CD4-positive, CD25-positive, alpha-beta regulatory T cell (primary cell): ENCODE data around the gene EMD. TPM values are rescaled to one million over a fixed set of nuclear protein-coding genes. Genes with fewer than 3 reads are reported as not detected.

ENCODE experiments used
- ATAC-seq, 2 donors: fragments of 150-1000 bp; cut with Tn5 transposase; one replicate each; pipeline ENCODE4 v1.10.0; 2021; ENCODE audit warnings: low read depth in 2 of 2, moderate number of reproducible peaks in 2 of 2, moderate library complexity in 1 of 2
- DNase-seq, 3 donors: peaks; one replicate each; pipeline versions ENCODE4 v3.0.0 to v3.0.0-alpha.2; 2012 to 2022; ENCODE audit warnings: mixed read lengths in 1 of 3
- H3K27ac ChIP-seq: one replicate; pipeline ENCODE4 v1.7.0; 2013; ENCODE audit warnings: mild to moderate bottlenecking, low read length; ENCODE audit not compliant: insufficient read depth, poor library complexity, severe bottlenecking
- H3K27me3 ChIP-seq: one replicate; pipeline ENCODE4 v1.7.0; 2013; ENCODE audit warnings: low read length; ENCODE audit not compliant: control insufficient read depth, insufficient read depth
- H3K36me3 ChIP-seq: one replicate; pipeline ENCODE4 v1.7.0; 2013; ENCODE audit warnings: mild to moderate bottlenecking, low read length, moderate library complexity; ENCODE audit not compliant: control insufficient read depth, insufficient read depth
- H3K4me1 ChIP-seq: 2 replicates; pipeline ENCODE4 v1.7.0; 2013; ENCODE audit warnings: mild to moderate bottlenecking, low read length; ENCODE audit not compliant: insufficient read depth, control insufficient read depth, poor library complexity, severe bottlenecking
- H3K4me3 ChIP-seq: one replicate; pipeline ENCODE4 v1.7.0; 2013; ENCODE audit warnings: low read depth, mild to moderate bottlenecking, low read length, moderate library complexity
- H3K9me3 ChIP-seq, 2 experiments: 1 replicate in 1 of 2; 2 replicates in 1 of 2; pipeline ENCODE4 v1.7.0; 2013; ENCODE audit warnings: low read length in 2 of 2, mild to moderate bottlenecking in 1 of 2, moderate library complexity in 1 of 2; ENCODE audit not compliant: control insufficient read depth in 2 of 2
- H3K27ac Mint-ChIP-seq, 3 donors: one replicate each; pipeline ENCODE4 v1.8.0; 2020 to 2022; ENCODE audit warnings: mild to moderate bottlenecking in 3 of 3, mixed read lengths in 3 of 3, moderate library complexity in 2 of 3
- H3K27me3 Mint-ChIP-seq: one replicate; pipeline ENCODE4 v1.8.0; 2022; ENCODE audit warnings: mild to moderate bottlenecking, mixed read lengths
- H3K36me3 Mint-ChIP-seq: one replicate; pipeline ENCODE4 v1.8.0; 2020; ENCODE audit warnings: mixed read lengths
- H3K4me1 Mint-ChIP-seq, 4 donors: one replicate each; pipeline ENCODE4 v1.8.0; 2020 to 2022; ENCODE audit warnings: mixed read lengths in 4 of 4, mild to moderate bottlenecking in 1 of 4
- H3K4me3 Mint-ChIP-seq, 4 donors: one replicate each; pipeline ENCODE4 v1.8.0; 2020 to 2022; ENCODE audit warnings: mild to moderate bottlenecking in 4 of 4, mixed read lengths in 4 of 4, moderate library complexity in 3 of 4
- H3K9me3 Mint-ChIP-seq, 7 donors: one replicate each; pipeline ENCODE4 v1.8.0; 2020 to 2022; ENCODE audit warnings: mixed read lengths in 7 of 7, mild to moderate bottlenecking in 3 of 7, moderate library complexity in 2 of 7
- polyA plus RNA-seq, 4 donors: library from polyadenylated mRNA; unstranded; fragments of 300-500 nt; fragmentation: Illumina TruSeq; gene quantifications; one replicate each; pipeline ENCODE4 v1.2.3, GENCODE V29; 2021
- total RNA-seq: library from RNA; stranded (reverse); gene quantifications from one replicate; pipeline ENCODE4 v1.2.3, GENCODE V29; 2022

The EMD gene
- total and polyA plus RNA-seq, 5 donors from 2014 or later: 31.8 to 133 (median 37.3) TPM

DNA sequence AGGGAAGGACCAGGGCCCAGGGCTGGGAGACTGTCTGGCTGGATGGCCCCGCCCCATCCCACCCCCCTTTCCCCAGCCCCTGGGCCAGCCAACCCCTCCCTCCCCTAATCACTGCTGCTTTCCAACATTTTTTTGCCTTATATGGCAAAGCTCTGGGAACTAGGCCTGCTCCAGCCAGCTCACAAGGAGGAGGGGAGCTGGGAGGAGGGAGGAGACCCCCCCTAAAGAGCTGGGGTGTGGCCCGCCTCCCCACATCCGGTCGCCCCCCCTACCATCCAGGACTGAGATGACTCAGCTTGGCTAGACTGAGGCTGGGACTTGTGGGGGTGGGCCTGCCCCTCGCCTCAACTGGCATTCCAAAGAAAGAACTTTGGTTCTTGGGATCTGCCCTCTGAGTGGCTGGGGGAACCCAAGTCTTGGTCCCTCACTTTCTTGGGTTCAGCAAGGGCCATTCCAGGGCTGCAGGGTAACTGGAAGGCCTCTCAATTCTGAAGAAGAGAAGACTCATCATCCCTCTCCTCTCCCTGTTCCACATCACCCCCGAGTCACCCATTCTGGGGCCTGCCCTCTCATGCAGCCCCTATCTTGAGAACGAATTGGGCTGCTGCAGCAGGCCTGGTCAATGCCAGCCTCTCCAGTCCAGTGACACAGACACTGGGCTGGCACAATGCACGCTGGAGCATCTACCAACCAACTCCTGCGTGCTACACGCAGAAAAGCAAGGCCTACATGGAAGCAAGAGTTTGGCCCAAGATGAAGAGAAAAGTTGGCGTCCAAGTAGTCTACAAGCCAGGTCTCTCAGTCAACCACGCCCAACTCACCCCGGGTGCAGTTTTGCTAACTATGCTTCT, 9.4 kb upstream of the EMD start:
- peak overlapping the region; percentile 95 to 99 (median 98) for H3K27ac Mint-ChIP-seq

DNA sequence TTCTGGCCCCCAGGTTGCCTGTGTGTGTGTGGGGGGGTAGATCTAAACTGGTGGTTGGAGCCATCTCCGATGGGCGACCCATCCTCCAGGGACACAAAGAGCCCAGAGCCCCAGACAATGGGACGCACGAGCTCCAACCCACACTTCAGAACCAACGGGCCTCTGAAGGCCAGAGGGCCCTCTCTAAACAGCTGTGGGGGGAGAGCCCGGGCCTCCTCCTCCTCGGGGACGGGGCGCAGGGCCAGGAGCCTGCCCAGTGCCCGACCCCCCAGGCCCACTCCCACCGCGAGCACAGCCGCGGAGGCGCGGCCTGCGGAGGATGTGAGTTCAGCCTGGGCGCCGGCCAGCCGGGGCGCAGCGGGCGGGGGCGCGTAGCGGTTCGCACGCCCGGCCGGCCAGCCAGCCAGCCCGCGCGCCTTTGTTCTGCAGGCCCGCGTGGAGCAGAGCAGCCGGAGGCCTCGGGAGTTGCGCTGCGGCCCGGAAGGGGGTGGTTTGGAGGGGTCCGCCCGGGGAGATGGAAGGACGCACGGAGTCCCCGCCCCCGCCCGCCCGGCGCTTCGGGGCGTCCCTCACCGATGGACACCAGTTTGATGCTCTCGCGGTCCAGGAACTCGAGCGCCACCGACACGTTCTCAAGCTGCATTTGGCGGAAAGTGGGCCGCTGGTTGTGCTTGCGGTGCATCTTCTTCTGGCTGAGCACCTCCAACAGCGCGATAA, 8.6 kb upstream of the EMD start:
- Histone ChIP-seq H3K27ac (peak overlapping the region; percentile 92), H3K9me3 (no peaks in the 10 kb centered on the region), H3K36me3 (peaks cover 15% of the 10 kb centered on the region), H3K4me1 (peaks cover 66% of the 10 kb centered on the region), H3K4me3 (peak overlapping the region; percentile 91), H3K27me3 (no peaks in the 10 kb centered on the region)
- DNase-seq (no peak), ATAC-seq (no peak)
- Mint-ChIP-seq H3K9me3 (peaks cover 0 to 2% (median 0%) of the 10 kb centered on the region in 7 donors), H3K27ac (peak overlapping the region; percentile 95 to 99 (median 98)), H3K4me3 (peak overlapping the region; percentile 93 to 100 (median 96)), H3K4me1 (peaks cover 0 to 45% (median 7%) of the 10 kb centered on the region in 4 donors), H3K36me3 (no peaks in the 10 kb centered on the region), H3K27me3 (peaks cover 8% of the 10 kb centered on the region)

More for the DNA sequence above, 9.4 kb upstream of the EMD start:
- Mint-ChIP-seq H3K9me3 (peaks cover 0 to 2% (median 0%) of the 10 kb centered on the region in 7 donors), H3K27me3 (peaks cover 8% of the 10 kb centered on the region), H3K36me3 (no peaks in the 10 kb centered on the region), H3K4me3 (peak overlapping the region; percentile 93 to 98 (median 96)), H3K4me1 (peaks cover 0 to 49% (median 7%) of the 10 kb centered on the region in 4 donors)
- no peaks in the 10 kb centered on the region for H3K27me3 ChIP-seq
- no peaks in the 10 kb centered on the region for H3K9me3 ChIP-seq
- peak overlapping the region; percentile 91 for H3K4me3 ChIP-seq
- H3K36me3 ChIP-seq: peaks cover 23% of the 10 kb centered on the region
- DNase-seq (peak; percentile 73 to 84 (median 75)), ATAC-seq (peak; percentile 9 to 12)
- H3K4me1 ChIP-seq: peaks cover 67% of the 10 kb centered on the region
- H3K27ac ChIP-seq: peak overlapping the region; percentile 92

DNA sequence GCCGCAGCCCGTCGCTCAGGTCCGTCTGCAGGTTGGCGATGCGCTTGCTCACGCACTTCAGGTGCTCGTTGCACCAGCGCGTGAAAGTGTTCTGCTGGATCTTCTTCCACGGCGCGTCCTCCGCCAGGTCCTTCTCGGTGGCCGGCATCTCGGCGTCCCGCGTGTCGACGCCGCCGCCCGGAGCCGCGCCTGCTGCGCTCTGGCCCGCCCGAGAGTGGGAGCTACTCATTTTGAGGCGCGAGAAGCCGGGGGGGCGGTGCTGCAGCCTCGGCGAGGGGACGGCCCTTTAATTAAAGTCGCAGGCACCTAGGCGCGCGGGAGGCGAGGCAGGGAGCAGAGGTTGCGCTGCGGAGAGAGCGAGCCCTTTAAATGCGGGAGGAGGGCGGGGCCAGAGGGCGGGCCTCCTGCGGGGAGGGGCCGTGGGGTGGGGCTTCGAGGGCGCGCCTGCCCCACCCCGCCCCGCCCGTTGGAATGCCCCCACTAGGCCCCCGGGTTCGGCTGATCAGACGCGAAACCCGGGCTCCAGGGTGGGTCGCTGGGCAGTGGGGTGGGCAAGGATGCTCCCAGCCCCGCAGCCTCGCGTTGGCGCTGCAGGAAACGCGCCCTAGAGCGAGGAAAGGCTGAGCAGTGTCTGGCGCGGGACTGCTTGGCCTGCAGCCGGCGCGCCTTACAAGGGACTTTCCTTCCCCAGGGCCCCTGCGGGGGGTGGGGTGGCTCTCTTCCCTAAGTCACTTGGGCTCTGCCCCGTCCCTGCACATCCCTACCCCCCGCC, 7.9 kb upstream of the EMD start:
- Histone ChIP-seq H3K4me1 (peaks cover 64% of the 10 kb centered on the region), H3K27me3 (no peaks in the 10 kb centered on the region), H3K36me3 (peaks cover 10% of the 10 kb centered on the region), H3K9me3 (no peaks in the 10 kb centered on the region), H3K4me3 (peak overlapping the region; percentile 66), H3K27ac (peak overlapping the region; percentile 92)
- H3K27me3 Mint-ChIP-seq: peaks cover 8% of the 10 kb centered on the region
- peak overlapping the region; percentile 86 to 100 (median 92) for H3K4me3 Mint-ChIP-seq
- H3K9me3 Mint-ChIP-seq: peaks cover 0 to 2% (median 0%) of the 10 kb centered on the region in 7 donors
- peak; percentile 62 to 66 for ATAC-seq
- H3K4me1 Mint-ChIP-seq: peaks cover 0 to 43% (median 7%) of the 10 kb centered on the region in 4 donors
- DNase-seq: peak; percentile 87 to 95 (median 92)
- peak overlapping the region in 2 of 3 donors; percentile 75 to 86 for H3K27ac Mint-ChIP-seq
- no peaks in the 10 kb centered on the region for H3K36me3 Mint-ChIP-seq

DNA sequence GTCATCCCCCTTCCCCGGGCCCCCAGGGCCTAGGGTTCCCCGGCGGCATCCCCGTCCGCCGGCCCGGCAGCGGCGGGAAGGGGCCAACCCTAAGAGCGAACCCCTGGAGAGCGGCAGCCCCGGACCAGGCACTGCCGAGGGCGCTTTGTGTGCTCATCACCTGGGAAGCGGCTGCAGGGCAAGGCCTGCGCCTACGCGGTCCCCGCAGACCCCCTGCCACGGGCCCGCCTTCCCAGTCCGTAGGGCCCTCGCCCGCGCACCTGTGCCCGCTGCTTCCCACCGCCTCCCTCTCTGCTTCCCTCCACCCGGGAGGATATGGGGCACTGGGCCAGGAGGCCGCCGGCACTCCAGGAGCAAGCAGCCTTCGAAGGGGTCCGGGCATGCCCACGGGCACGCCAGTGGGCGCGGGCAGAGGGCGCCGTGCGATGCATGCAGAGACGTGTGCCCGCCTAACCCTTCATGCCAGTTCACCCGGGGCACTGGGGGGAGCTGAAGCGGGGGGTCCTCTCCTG, 7.2 kb upstream of the EMD start:
- peak overlapping the region; percentile 92 for H3K27ac ChIP-seq
- H3K36me3 ChIP-seq: peaks cover 5% of the 10 kb centered on the region
- no peaks in the 10 kb centered on the region for H3K36me3 Mint-ChIP-seq
- H3K4me3 Mint-ChIP-seq: peak overlapping the region; percentile 81 to 100 (median 92)
- H3K4me1 ChIP-seq: peaks cover 59% of the 10 kb centered on the region
- peak overlapping the region; percentile 19 for H3K4me3 ChIP-seq
- H3K4me1 Mint-ChIP-seq: peaks cover 0 to 44% (median 7%) of the 10 kb centered on the region in 4 donors
- peaks cover 8% of the 10 kb centered on the region for H3K27me3 Mint-ChIP-seq
- DNase-seq (no peak), ATAC-seq (no peak)
- no peaks in the 10 kb centered on the region for H3K9me3 ChIP-seq
- H3K27me3 ChIP-seq: no peaks in the 10 kb centered on the region
- H3K27ac Mint-ChIP-seq: peak overlapping the region; percentile 76 to 85 (median 83)
- H3K9me3 Mint-ChIP-seq: peaks cover 0 to 2% (median 0%) of the 10 kb centered on the region in 7 donors

GRCh38 chrX:154372612-154373022, 6.5 kb upstream of the EMD start:
- H3K4me1 Mint-ChIP-seq: peaks cover 0 to 42% (median 7%) of the 10 kb centered on the region in 4 donors
- H3K27ac Mint-ChIP-seq: peak overlapping the region; percentile 76 to 85 (median 83)
- no peaks in the 10 kb centered on the region for H3K36me3 ChIP-seq
- peaks cover 8% of the 10 kb centered on the region for H3K27me3 Mint-ChIP-seq
- H3K27me3 ChIP-seq: no peaks in the 10 kb centered on the region
- H3K36me3 Mint-ChIP-seq: no peaks in the 10 kb centered on the region
- H3K4me3 Mint-ChIP-seq: peak overlapping the region; percentile 81 to 100 (median 90)
- no peak for ATAC-seq
- H3K27ac ChIP-seq: peak overlapping the region; percentile 92
- peaks cover 0 to 2% (median 0%) of the 10 kb centered on the region in 7 donors for H3K9me3 Mint-ChIP-seq
- H3K9me3 ChIP-seq: no peaks in the 10 kb centered on the region
- peak in 2 of 3 donors; percentile 40 to 80 for DNase-seq
- H3K4me3 ChIP-seq: no peak overlapping the region
- H3K4me1 ChIP-seq: peaks cover 58% of the 10 kb centered on the region

DNA sequence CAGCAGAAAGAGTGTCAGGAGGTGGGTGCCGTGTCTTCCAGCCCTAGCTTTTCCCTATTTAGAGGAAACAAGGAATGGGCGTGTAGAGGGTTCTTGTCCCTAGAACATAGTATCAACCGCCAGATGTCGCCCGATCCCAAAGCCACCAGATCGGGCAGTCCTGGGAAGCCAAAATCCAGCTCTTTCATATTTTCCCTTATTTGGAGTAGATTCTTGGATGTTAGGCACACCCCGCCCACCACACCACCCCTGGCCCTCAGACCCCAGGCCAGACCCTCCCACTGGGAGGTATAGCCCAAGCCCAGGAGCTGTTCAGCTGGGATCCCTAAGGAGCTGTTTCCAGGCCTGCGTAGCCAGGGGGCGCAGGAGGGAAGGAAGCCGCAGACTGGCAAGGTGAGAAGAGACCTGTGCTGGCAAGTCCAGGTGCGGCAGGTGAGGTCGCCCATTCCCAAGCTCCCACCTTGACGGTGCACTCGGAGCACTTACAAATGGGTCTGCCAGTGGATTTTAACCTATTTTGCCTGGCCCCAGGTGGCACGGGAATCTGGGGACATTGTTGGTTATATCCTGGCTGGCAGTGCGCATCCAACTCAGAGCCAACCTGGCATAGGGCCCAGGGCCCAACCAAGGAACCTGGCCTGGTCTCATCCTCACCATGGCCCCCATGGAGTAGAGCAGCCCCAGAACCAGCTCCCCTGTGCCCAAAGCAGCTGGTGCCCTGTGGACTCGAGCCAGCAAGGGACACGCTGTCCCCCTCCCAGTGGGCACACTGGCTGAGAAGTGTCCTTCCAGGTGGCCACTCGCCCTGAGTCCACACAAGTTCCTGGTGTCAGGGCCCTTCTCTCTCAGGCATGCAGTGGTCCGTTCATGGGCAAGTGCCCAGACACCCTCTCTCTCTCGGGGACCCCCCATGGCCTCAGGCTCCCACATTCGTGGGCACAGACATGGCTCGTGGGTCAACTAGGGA, 5.5 kb upstream of the EMD start:
- Histone ChIP-seq H3K27ac (peak overlapping the region; percentile 92), H3K36me3 (no peaks in the 10 kb centered on the region), H3K27me3 (no peaks in the 10 kb centered on the region), H3K9me3 (no peaks in the 10 kb centered on the region), H3K4me1 (peaks cover 56% of the 10 kb centered on the region), H3K4me3 (peak overlapping the region; percentile 13)
- H3K4me3 Mint-ChIP-seq: peak overlapping the region; percentile 73 to 100 (median 82)
- peak in 1 of 3 donors; percentile 31 for DNase-seq
- peaks cover 0 to 36% (median 7%) of the 10 kb centered on the region in 4 donors for H3K4me1 Mint-ChIP-seq
- ATAC-seq: no peak
- no peaks in the 10 kb centered on the region for H3K36me3 Mint-ChIP-seq
- peaks cover under 1% of the 10 kb centered on the region for H3K27me3 Mint-ChIP-seq
- peak overlapping the region in 2 of 3 donors; percentile 83 to 85 for H3K27ac Mint-ChIP-seq
- H3K9me3 Mint-ChIP-seq: peaks cover 0 to 2% (median 0%) of the 10 kb centered on the region in 7 donors
